ENCODE data around the gene ELSPBP1.
"Not testable (repeated sequence)": the region's sequence is repeated elsewhere in the genome, so short reads cannot be mapped to it uniquely, and the experiment has no call there.

Gene ELSPBP1

DNA sequence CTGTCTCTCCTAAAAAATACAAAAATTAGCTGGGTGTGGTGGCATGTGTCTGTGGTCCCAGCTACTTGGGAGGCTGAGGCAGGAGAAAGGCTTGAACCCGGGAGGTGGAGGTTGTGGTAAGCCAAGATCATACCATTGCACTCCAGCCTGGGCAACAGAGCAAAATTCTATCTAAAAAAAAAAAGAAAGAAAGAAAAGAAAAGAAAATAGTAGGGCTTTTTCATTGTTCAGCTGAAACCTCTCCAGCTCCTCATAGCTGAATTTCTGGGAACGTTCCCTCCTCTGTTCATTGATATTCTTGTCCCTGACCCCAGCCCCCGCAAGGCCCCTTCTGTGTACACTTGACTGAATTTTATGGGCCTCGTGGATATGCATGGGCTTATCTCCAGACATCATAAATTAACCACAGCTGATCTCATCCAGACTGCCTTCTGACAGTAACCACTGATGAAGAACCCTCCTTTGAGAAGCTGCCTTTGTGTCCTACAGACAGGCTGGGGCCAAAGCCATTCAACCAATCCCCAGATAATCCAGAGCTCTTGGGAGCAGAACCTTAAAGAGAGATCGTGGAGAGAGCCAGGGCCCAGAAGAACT lies at the start of gene ELSPBP1:
Gene ELSPBP1 (plus strand): TSS at position 424 of the 594 bp plus-strand sequence. CDS start 14,036 bp downstream, outside the sequence.
- ATAC-seq (no peak), DNase-seq (no peak)

DNA sequence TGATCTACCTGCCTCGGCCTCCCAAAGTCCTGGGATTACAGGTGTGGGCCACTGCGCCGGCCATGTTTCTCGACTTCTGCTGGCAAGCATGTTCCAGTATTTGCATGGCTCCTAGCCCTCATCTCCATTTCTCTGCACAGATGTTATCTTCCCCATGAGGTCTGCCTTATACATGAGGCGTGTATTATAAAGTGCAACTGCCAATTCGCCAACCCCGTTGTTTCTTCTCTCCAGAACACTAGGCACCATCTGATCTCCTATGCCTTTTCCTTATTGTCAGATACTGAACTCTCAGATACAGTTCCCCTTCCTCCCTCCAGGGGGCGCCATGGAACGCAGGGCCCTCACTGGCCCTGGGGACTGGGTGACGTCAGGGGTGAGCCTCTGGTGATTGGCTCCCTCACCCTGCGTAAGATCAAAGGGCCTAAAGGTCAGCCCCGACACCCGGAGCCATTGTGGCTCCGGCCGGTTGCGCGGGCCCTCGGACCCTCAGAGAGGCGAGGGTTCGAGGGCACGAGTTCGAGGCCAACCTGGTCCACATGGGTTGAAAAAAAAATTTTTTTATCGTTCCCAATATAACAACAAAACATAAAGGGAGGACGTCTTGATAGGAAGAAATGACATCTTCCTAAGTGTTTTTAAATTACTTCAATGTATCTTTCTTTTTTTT lies 44.4 kb upstream of the ELSPBP1 start:
- peak; percentile 20 for DNase-seq
- ATAC-seq = not testable (repeated sequence)

- not testable (repeated sequence) for DNase-seq, ATAC-seq
Measured at GRCh38 chr19:47952132-47952531, 42.3 kb upstream of the ELSPBP1 start.

DNA sequence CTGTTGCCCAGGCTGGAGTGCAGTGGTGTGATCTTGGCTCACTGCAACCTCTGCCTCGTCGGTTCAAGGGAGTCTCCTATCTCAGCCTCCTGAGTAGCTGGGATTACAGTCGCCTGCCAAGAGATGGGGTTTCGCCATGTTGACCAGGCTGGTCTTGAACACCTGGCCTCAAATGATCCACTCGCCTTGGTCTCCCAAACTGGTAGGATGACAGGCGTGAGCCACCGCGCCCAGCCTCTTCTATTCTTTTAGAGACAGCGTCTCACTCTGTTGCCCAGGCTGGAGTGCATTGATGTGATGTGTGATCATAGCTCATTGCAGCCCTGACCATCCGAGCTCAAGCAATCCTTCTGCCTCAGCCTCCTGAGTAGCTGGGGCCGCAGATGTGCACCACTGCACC lies 38.5 kb upstream of the ELSPBP1 start:
- ATAC-seq, DNase-seq: not testable (repeated sequence)

DNA sequence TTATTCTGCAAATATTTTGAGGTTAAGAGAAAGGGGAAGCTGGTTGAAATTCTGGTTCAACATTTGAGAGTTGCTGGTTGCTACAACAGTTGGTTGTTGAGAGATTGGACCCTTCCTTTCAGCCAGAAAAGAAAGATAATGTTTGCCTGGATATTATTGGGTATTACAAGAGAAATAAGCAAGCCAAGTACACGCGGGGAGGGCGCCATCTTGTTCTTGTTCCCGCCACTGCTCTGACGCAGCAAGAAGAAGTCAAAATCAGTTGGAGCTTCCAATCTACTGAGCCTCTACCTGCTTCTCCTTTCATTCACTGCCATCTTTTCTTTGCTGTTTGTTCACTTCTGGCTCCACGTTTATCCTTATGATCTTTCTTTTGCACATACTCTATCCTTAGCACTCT lies 20.9 kb upstream of the ELSPBP1 start:
- ATAC-seq = no peak

DNA sequence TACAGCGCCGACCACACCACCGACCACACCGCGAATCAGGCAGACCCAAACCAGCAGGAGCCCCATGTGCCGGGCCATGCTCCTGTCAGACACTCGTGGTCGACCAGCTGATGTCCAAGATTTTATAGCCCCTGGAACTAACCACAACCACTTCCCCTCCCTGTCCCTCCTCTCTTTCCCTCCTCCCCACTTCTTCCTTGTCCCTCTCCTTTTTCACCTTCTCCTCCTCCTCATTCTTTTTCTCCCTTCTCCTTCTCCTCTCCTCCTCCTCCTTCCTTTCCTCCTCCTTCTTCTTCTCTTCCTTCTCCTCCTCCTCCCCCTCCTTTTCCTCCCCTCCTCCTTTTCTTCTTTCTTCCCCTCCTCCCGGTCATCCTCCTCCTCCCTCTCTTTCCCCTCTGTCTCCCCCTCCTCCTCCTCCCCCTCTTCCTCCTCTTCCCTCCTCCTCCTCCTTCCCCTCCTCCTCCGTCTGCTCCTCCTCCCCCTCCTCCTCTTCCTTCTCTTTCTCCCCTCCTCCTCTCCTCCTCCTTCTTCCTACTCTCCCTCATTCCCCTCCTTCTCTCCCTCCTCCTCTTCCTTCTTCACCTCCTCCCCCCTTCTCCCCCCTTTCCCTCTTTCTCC lies 3.1 kb upstream of the ELSPBP1 start:
- ATAC-seq (no peak), DNase-seq (no peak)

More for the DNA sequence above, 20.9 kb upstream of the ELSPBP1 start:
- no peak for DNase-seq

DNA sequence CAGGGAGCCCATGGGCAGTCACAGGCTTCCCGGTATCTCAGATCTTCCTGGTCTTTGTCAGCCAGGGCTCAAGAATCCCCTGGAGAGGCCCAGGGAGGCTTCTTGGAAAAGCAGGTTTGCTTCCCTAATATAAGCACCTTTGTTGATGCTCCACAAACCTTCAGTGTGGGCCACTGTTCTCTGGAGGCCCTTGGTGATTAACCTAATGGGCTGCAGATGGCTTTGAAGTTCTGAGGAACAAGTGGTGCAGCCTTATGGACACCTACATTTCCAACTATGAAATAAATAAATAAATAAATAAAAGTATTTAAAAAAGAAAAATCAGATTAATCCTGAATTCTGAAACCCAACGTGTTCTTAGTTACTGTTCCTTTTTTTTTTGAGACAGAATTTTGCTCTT lies 2.4 kb upstream of the ELSPBP1 start, which contains the start of gene BSPH1:
Gene BSPH1 (minus strand): TSS at position 101 of the 400 bp plus-strand sequence. CDS start 89 bp downstream, at position 12.
- no peak for DNase-seq
- ATAC-seq = no peak

- DNase-seq = no peak
- ATAC-seq = no peak
Measured at GRCh38 chr19:47996230-47996727, 1.8 kb downstream of the ELSPBP1 start.

GRCh38 chr19:47998800-47999199 lies 4.4 kb downstream of the ELSPBP1 start:
- no peak for DNase-seq
- ATAC-seq = no peak

DNA sequence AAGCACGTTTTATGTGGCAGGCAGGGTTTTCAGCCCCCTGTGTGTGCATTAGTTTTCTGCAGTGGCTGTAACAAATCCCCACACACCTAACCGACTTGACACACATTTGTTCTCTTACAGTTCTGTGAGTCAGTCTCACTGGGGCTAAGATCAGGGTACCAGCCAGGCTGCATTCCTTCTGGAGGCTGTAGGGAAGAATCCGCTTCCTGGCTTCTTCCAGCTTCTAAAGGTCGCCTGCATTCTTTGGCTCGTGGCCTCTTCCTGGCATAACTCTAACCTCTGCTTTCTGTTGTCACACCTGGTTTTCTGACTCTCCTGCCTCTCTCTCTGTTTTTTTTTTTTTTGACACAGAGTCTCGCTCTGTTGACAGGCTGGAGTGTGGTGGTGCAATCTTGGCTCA lies 6.4 kb downstream of the ELSPBP1 start:
- ATAC-seq (no peak), DNase-seq (no peak)

GRCh38 chr19:48004236-48004635 lies 9.8 kb downstream of the ELSPBP1 start:
- DNase-seq (no peak), ATAC-seq (no peak)

- DNase-seq (peak; percentile 17), ATAC-seq (no peak)
Measured at GRCh38 chr19:48006762-48007161, 12.3 kb downstream of the ELSPBP1 start.

GRCh38 chr19:48010932-48011758 lies 16.7 kb downstream of the ELSPBP1 start:
- DNase-seq = no peak
- no peak for ATAC-seq

GRCh38 chr19:48020686-48021085 lies 26.3 kb downstream of the ELSPBP1 start:
- no peak for ATAC-seq
- no peak for DNase-seq

- DNase-seq (no peak), ATAC-seq (no peak)
Measured at GRCh38 chr19:48023011-48023410, 28.6 kb downstream of the ELSPBP1 start.

DNA sequence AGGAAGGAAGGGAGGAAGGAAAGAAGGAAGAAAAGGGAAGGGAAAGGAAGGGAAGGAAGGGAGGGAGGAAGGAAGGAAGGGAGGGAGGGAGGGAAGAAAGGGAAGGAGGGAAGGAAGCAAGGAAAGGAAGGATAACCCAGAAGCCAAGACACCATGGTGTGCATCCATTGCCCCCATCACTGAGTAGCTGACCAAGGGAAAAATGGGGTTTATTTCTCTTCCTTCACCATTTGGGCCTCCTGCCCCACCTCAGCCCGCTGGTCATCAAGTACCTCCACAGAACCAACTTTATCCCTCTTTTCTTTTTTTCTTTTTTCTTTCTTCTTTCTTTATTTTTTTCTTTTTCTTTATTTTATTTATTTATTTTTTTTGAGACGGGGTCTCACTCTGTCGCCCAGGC lies 29.1 kb downstream of the ELSPBP1 start:
- ATAC-seq (no peak), DNase-seq (no peak)

GRCh38 chr19:48025480-48025879 lies 31.0 kb downstream of the ELSPBP1 start:
- no peak for DNase-seq

GRCh38 chr19:48029431-48029830 lies 35.0 kb downstream of the ELSPBP1 start:
- DNase-seq (no peak), ATAC-seq (no peak)

More at GRCh38 chr19:48025480-48025879, 31.0 kb downstream of the ELSPBP1 start:
- no peak for ATAC-seq

DNA sequence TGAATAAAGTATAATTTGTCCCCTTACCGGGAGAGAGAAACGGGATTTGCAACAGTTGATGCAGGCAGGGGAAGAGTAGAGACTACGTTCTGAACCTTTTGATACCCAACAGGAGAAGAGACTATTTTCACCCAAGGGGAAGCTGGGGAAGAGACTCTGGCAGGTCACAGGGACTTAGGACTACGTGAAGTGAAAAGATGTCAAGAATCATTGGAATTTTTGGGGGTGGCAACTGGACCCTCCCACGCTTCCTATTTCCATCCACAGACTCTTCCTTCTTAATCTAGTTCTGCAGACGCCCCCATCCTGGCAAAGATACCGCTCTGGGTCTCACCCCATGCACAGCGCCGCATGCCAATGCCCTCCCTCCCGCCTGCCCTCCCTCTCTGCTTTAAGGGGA lies 35.6 kb downstream of the ELSPBP1 start:
- no peak for DNase-seq
- no peak for ATAC-seq

- ATAC-seq = no peak
- no peak for DNase-seq
Measured at GRCh38 chr19:48033604-48034003, 39.2 kb downstream of the ELSPBP1 start.

DNA sequence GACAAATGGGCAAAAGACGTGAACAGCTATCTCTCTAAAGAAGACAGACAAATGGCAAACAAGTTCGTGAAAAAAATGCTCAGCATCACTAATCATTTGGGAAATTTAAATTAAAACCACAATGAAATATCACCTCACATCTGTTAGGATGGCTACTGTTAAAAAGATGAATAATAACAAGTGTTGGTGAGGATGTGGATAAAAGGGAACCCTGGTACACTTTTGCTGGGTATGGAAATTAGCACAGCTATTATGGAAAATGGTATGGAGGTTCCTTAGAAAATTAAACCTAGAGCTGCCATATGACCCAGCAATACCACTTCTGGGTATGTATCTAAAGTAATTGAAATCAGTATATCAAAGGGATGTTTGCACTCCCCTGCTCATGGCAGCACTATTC lies 42.3 kb downstream of the ELSPBP1 start:
- no peak for ATAC-seq

DNA sequence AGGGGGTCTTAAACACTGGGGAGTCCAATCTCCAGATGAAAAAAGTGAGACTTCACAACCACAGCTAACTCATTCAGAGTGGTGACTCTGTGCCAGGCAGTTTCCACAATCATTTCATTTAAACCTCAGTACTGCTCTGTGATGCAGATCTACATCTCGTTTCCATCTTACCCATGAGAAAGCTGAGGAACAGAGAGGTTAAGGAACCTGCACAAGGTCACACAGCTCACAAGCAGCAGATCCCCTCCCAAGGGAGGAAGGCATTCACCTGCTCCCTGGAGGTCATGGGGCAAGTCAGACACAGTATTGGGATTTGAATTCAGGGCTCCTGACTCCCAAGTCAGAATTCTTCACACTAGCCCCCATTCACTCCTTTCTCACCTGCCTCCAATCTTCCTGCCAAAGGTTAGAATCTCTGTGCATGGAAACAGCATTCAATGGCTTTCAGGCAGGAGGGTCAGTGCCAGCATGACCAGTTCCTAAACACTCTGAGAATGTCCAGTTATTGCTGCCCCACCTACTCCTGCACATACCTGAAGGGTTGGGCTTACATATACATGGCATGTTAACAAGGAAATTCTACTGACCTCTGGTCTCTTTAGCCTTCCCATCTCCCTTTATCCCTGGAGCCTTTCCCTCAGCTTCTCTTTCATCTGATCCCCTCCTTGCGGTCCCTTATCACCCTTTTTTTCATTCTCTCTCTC lies 47.6 kb downstream of the ELSPBP1 start:
- no peak for ATAC-seq

More for the DNA sequence above, 42.3 kb downstream of the ELSPBP1 start:
- no peak for DNase-seq

More for the DNA sequence above, 47.6 kb downstream of the ELSPBP1 start:
- DNase-seq = no peak
